Measurements from ENCODE around the gene NXF1. TPM values are rescaled to one million over a fixed set of nuclear protein-coding genes. Genes with fewer than 3 reads are reported as not detected.

Gene NXF1
- total RNA-seq, 1 donor from 2014 or later: 134 TPM

Other genes with a start within 250 kb of the NXF1 start
- gene EEF1G, start 231.5 kb downstream of the NXF1 start, total RNA-seq: 1,369 and 1,395 TPM in 2 replicates
- 29.9 and 41.7 TPM in 2 replicates for gene TUT1, start 213.9 kb downstream of the NXF1 start, total RNA-seq
- 201 and 215 TPM in 2 replicates for gene MTA2, start 203.6 kb downstream of the NXF1 start, total RNA-seq
- gene EML3, start 192.7 kb downstream of the NXF1 start, total RNA-seq: 144 and 146 TPM in 2 replicates
- 1.4 and 2.8 TPM in 2 replicates for gene ROM1, start 192.2 kb downstream of the NXF1 start, total RNA-seq
- gene B3GAT3, start 183.5 kb downstream of the NXF1 start, total RNA-seq: 70.0 and 81.4 TPM in 2 replicates
- 274 and 279 TPM in 2 replicates for gene GANAB, start 158.8 kb downstream of the NXF1 start, total RNA-seq
- 35.2 and 35.7 TPM in 2 replicates for gene INTS5, start 152.1 kb downstream of the NXF1 start, total RNA-seq
- 118 and 130 TPM in 2 replicates for gene C11orf98, start 140.2 kb downstream of the NXF1 start, total RNA-seq
- 45.4 and 47.2 TPM in 2 replicates for gene CSKMT, start 140.1 kb downstream of the NXF1 start, total RNA-seq
- 8.0 and 9.5 TPM in 2 replicates for gene UQCC3, start 133.8 kb downstream of the NXF1 start, total RNA-seq
- 21.4 and 21.7 TPM in 2 replicates for gene LBHD1, start 133.2 kb downstream of the NXF1 start, total RNA-seq
- gene UBXN1, start 126.4 kb downstream of the NXF1 start, total RNA-seq: 119 and 127 TPM in 2 replicates
- gene LRRN4CL, start 115.9 kb downstream of the NXF1 start, total RNA-seq: 0.18 and 0.23 TPM in 2 replicates
- 28.7 and 32.8 TPM in 2 replicates for gene BSCL2, start 98.0 kb downstream of the NXF1 start, total RNA-seq
- gene GNG3, start 97.8 kb downstream of the NXF1 start, total RNA-seq: not detected in 2 replicates
- 62.6 and 63.5 TPM in 2 replicates for gene HNRNPUL2, start 78.0 kb downstream of the NXF1 start, total RNA-seq
- gene TTC9C, start 77.0 kb downstream of the NXF1 start, total RNA-seq: 35.4 and 39.4 TPM in 2 replicates
- 7.3 and 9.3 TPM in 2 replicates for gene ZBTB3, start 51.3 kb downstream of the NXF1 start, total RNA-seq
- 122 and 128 TPM in 2 replicates for gene POLR2G, start 43.9 kb downstream of the NXF1 start, total RNA-seq
- gene TAF6L, start 34.0 kb downstream of the NXF1 start, total RNA-seq: 17.6 and 21.0 TPM in 2 replicates
- gene TMEM179B, start 18.0 kb downstream of the NXF1 start, total RNA-seq: 34.6 and 35.9 TPM in 2 replicates
- 13.4 and 14.0 TPM in 2 replicates for gene TMEM223, start 13.4 kb downstream of the NXF1 start, total RNA-seq
- 37.4 and 41.9 TPM in 2 replicates for gene STX5, start 26.6 kb upstream of the NXF1 start, total RNA-seq
- gene TEX54, start 27.4 kb upstream of the NXF1 start, total RNA-seq: 1.2 TPM in 1 of 2 replicates, not detected in the other
- gene WDR74, start 34.1 kb upstream of the NXF1 start, total RNA-seq: 109 and 112 TPM in 2 replicates
- gene SLC3A2, start 75.5 kb upstream of the NXF1 start, total RNA-seq: 245 and 286 TPM in 2 replicates
- not detected in 2 replicates for gene CHRM1, start 115.9 kb upstream of the NXF1 start, total RNA-seq
- gene SLC22A6, start 179.5 kb upstream of the NXF1 start, total RNA-seq: not detected in 2 replicates
- not detected in 2 replicates for gene SLC22A8, start 210.4 kb upstream of the NXF1 start, total RNA-seq